ENCODE data around the gene SDHB. TPM values are rescaled to one million over a fixed set of nuclear protein-coding genes. Genes with fewer than 3 reads are reported as not detected.

SDHB gene
- total and polyA plus RNA-seq, 12 donors, result 52.3 to 243 (median 152) TPM

GRCh38 chr1:17001760-17002523 is 51.9 kb downstream of the SDHB start:
- TF ChIP-seq POLR2A (IDR thresholded peaks at IDR 0.05), result no peak
- TF ChIP-seq CTCF (IDR thresholded peaks at IDR 0.05), result no peak
- DNase-seq, result no peak
- Histone ChIP-seq H3K36me3 (replicated peaks in 1 of 2) (peaks cover 0 to 59% of the 10 kb centered on the region in 2 donors), H3K27ac (no peak overlapping the region), H3K27me3 (no peaks in the 10 kb centered on the region), H3K9me3 (replicated peaks in 1 of 3) (no peaks in the 10 kb centered on the region), H3K4me3 (no peak overlapping the region), H3K4me1 (replicated peaks in 1 of 2) (peaks cover 3 to 8% of the 10 kb centered on the region in 2 donors)
- 95 to 100% (median 98%) methylated on average over 8 to 19 of the region's 19 CpGs for WGBS, 4 donors
- intact Hi-C loops (cut with DNase I), result no loop called here

GRCh38 chr1:16999863-17000262 is 54.0 kb downstream of the SDHB start:
- DNase-seq, result no peak
- Histone ChIP-seq H3K27me3 (no peaks in the 10 kb centered on the region), H3K9me3 (replicated peaks in 1 of 3) (no peaks in the 10 kb centered on the region), H3K4me1 (replicated peaks in 1 of 2) (peaks cover 3 to 8% of the 10 kb centered on the region in 2 donors), H3K4me3 (no peak overlapping the region), H3K27ac (no peak overlapping the region), H3K36me3 (replicated peaks in 1 of 2) (peaks cover 0 to 67% of the 10 kb centered on the region in 2 donors)
- intact Hi-C loops (cut with DNase I), result no loop called here
- 88 to 92% (median 90%) methylated on average over 6 to 8 of the region's 8 CpGs for WGBS, 4 donors
- TF ChIP-seq POLR2A (IDR thresholded peaks at IDR 0.05) (no peak), CTCF (IDR thresholded peaks at IDR 0.05) (no peak)

GRCh38 chr1:16998589-16998988 is 55.2 kb downstream of the SDHB start:
- no peak for DNase-seq
- Histone ChIP-seq H3K4me1 (replicated peaks in 1 of 2) (no peaks in the 10 kb centered on the region), H3K9me3 (replicated peaks in 1 of 3) (no peaks in the 10 kb centered on the region), H3K27ac (no peak overlapping the region), H3K36me3 (replicated peaks in 1 of 2) (peaks cover 0 to 57% of the 10 kb centered on the region in 2 donors), H3K4me3 (no peak overlapping the region), H3K27me3 (no peaks in the 10 kb centered on the region)
- TF ChIP-seq POLR2A (IDR thresholded peaks at IDR 0.05) (no peak), CTCF (IDR thresholded peaks at IDR 0.05) (no peak)
- WGBS, 4 donors, result 85 to 90% (median 88%) methylated on average over 10 of the region's 10 CpGs
- intact Hi-C loops (cut with DNase I), result no loop called here

DNA sequence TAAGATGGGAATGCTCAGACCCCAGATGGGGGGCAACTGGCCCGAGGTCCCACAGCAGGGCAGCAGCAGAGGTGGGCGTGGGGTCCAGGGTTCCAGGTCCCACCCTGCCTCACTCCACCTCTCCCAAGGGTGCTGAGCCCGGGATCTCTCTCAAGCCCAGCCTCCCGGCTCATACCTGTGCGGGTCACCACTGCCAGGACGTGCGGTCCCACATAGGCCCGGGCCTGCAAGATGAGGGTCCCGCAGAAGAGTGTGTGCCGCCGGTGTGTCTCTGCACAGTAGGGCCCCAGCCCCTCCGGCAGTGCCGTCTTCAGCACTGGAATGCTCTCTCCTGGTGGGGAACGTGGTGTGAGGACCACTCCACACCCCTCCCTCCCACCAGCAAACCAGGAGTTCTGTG is 57.0 kb downstream of the SDHB start:
- peaks cover 0 to 47% of the 10 kb centered on the region in 2 donors for H3K36me3 ChIP-seq (replicated peaks in 1 of 2)
- intact Hi-C loops (cut with DNase I), result no loop called here
- DNase-seq, result no peak
- H3K9me3 ChIP-seq (replicated peaks in 1 of 3), result no peaks in the 10 kb centered on the region
- no peaks in the 10 kb centered on the region for H3K27me3 ChIP-seq
- TF ChIP-seq POLR2A (IDR thresholded peaks at IDR 0.05), result no peak
- no peak for TF ChIP-seq CTCF (IDR thresholded peaks at IDR 0.05)
- no peak overlapping the region for H3K4me3 ChIP-seq
- WGBS, 4 donors, result 95 to 98% (median 97%) methylated on average over 9 to 14 of the region's 14 CpGs
- no peaks in the 10 kb centered on the region for H3K4me1 ChIP-seq (replicated peaks in 1 of 2)
- H3K27ac ChIP-seq, result no peak overlapping the region

All from adrenal gland (tissue), 12 donors.